Caco-2 (cell line): Measurements from ENCODE around the gene PPP1R8. TPM values are rescaled to one million over a fixed set of nuclear protein-coding genes. Genes with fewer than 3 reads are reported as not detected.

ENCODE experiments used
- BruUV-seq: library from RNA; stranded (reverse); fragments of 400-500 nt; replicated peaks from 2 replicates; lab custom pipeline; 2021; lab: Mats Ljungman, UMichigan
- CTCF ChIA-PET: fragments of 300-600 bp; sonication (Branson Sonifier 250); formaldehyde crosslinking; loops from one replicate; lab custom pipeline; 2022; ENCODE audit warnings: antibody characterized with exemption; lab: Charles Lee
- POLR2A ChIA-PET: fragments of 300-600 bp; sonication (Branson Sonifier 250); formaldehyde crosslinking; loops from one replicate; lab custom pipeline; 2022; ENCODE audit warnings: antibody characterized with exemption; lab: Charles Lee
- DNase-seq, 2 experiments: peaks; one replicate each; pipeline versions ENCODE4 v3.0.0 to v3.0.0-alpha.2; 2020 to 2022
- H3K27me3 ChIP-seq: replicated peaks from 2 replicates; pipeline ENCODE4 v1.6.0; 2011; ENCODE audit warnings: low read length; ENCODE audit not compliant: control insufficient read depth, insufficient read depth
- H3K36me3 ChIP-seq: 2 replicates; pipeline ENCODE4 v1.5.1; 2011; ENCODE audit warnings: low read length; ENCODE audit not compliant: control insufficient read depth, insufficient read depth
- H3K4me1 ChIP-seq: fragments of 250-450 bp; sonication (Bioruptor Pico); 2 replicates; pipeline ENCODE4 v1.5.1; 2020; ENCODE audit warnings: mild to moderate bottlenecking
- H3K4me3 ChIP-seq: 2 replicates; pipeline ENCODE4 v1.5.1; 2011; ENCODE audit warnings: low read depth, mild to moderate bottlenecking, control low read depth, low read length
- H3K9me3 ChIP-seq: fragments of 250-450 bp; sonication (Bioruptor Pico); 2 replicates; pipeline ENCODE4 v1.5.1; 2020; ENCODE audit warnings: mild to moderate bottlenecking, moderate library complexity
- H3K27ac Mint-ChIP-seq: one replicate; pipeline ENCODE4 v1.8.0; 2022; ENCODE audit warnings: mixed read lengths; ENCODE audit not compliant: unreplicated experiment
- H3K27me3 Mint-ChIP-seq: one replicate; pipeline ENCODE4 v1.8.0; 2022; ENCODE audit warnings: mixed read lengths; ENCODE audit not compliant: insufficient read depth, unreplicated experiment
- H3K36me3 Mint-ChIP-seq: one replicate; pipeline ENCODE4 v1.8.0; 2022; ENCODE audit warnings: mild to moderate bottlenecking, mixed read lengths; ENCODE audit not compliant: insufficient read depth, unreplicated experiment
- H3K4me1 Mint-ChIP-seq: one replicate; pipeline ENCODE4 v1.8.0; 2022; ENCODE audit warnings: low read depth, mixed read lengths; ENCODE audit not compliant: unreplicated experiment
- H3K4me3 Mint-ChIP-seq: one replicate; pipeline ENCODE4 v1.8.0; 2022; ENCODE audit warnings: mild to moderate bottlenecking, moderate library complexity, mixed read lengths; ENCODE audit not compliant: unreplicated experiment
- H3K9me3 Mint-ChIP-seq: one replicate; pipeline ENCODE4 v1.8.0; 2022; ENCODE audit warnings: mixed read lengths; ENCODE audit not compliant: unreplicated experiment
- intact Hi-C: fragments of 100-400 bp; cut with micrococcal nuclease; formaldehyde crosslinking; loops from one replicate; pipeline ENCODE4 v1.10.0; 2022; ENCODE audit not compliant: unreplicated experiment
- total RNA-seq: library from RNA; stranded (reverse); gene quantifications from 2 replicates; pipeline ENCODE4 v1.2.3, GENCODE V29; 2022
- TF ChIP-seq, protein P1 (sequence below), 2 experiments: fragments of 200-600 bp in 1 of 2; IDR thresholded peaks; 1 replicate in 1 of 2; 2 replicates in 1 of 2; pipeline versions ENCODE4 v1.5.1 to v1.8.0; 2011 to 2022; ENCODE audit warnings: antibody characterized with exemption in 1 of 2, control low read depth in 1 of 2, inconsistent platforms in 1 of 2, low read depth in 1 of 2, low read length in 1 of 2, mild to moderate bottlenecking in 1 of 2, moderate library complexity in 1 of 2; ENCODE audit not compliant: insufficient read depth in 1 of 2, severe bottlenecking in 1 of 2, unreplicated experiment in 1 of 2

The PPP1R8 gene
- total RNA-seq, 1 experiment from 2014 or later = 37.2 TPM

DNA sequence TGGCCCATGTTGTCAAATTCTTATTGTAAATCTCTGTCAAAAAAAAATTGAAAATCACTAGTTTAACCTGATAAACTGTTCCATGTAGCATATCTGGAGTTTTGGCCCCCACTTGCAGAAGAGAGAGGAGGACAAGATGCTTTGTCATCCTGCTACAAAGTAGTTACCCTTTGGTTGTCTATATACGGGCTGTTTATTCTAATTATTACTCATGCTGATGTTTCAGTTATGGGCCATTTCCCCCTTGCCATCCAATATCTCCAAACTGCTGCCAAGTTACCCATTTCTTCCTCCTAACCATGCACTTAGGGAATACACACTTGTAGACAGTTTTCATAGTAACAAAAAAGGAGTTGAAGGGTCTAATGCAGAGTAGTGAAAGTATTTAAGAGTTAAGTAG lies 35.0 kb upstream of the PPP1R8 start:
- H3K4me3 ChIP-seq = no peak overlapping the region
- POLR2A ChIA-PET = no interaction called here
- DNase-seq = no peak
- CTCF ChIA-PET = no interaction called here
- no peak overlapping the region for H3K27ac Mint-ChIP-seq
- H3K9me3 ChIP-seq = no peaks in the 10 kb centered on the region
- no peaks in the 10 kb centered on the region for H3K27me3 ChIP-seq
- TF ChIP-seq, protein P1, sequence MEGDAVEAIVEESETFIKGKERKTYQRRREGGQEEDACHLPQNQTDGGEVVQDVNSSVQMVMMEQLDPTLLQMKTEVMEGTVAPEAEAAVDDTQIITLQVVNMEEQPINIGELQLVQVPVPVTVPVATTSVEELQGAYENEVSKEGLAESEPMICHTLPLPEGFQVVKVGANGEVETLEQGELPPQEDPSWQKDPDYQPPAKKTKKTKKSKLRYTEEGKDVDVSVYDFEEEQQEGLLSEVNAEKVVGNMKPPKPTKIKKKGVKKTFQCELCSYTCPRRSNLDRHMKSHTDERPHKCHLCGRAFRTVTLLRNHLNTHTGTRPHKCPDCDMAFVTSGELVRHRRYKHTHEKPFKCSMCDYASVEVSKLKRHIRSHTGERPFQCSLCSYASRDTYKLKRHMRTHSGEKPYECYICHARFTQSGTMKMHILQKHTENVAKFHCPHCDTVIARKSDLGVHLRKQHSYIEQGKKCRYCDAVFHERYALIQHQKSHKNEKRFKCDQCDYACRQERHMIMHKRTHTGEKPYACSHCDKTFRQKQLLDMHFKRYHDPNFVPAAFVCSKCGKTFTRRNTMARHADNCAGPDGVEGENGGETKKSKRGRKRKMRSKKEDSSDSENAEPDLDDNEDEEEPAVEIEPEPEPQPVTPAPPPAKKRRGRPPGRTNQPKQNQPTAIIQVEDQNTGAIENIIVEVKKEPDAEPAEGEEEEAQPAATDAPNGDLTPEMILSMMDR (IDR thresholded peaks at IDR 0.05; ENCODE audit: insufficient read depth in 1 of 2, low read depth in 1 of 2, low read length in 1 of 2, severe bottlenecking in 1 of 2, unreplicated experiment in 1 of 2) = no peak
- H3K9me3 Mint-ChIP-seq = no peaks in the 10 kb centered on the region
- H3K27me3 Mint-ChIP-seq = no peaks in the 10 kb centered on the region
- BruUV-seq = no TSS peak
- intact Hi-C loops = no loop called here
- H3K4me1 Mint-ChIP-seq = no peaks in the 10 kb centered on the region
- no peak overlapping the region for H3K4me3 Mint-ChIP-seq
- peaks cover 20% of the 10 kb centered on the region for H3K36me3 Mint-ChIP-seq
- no peaks in the 10 kb centered on the region for H3K4me1 ChIP-seq
- no peaks in the 10 kb centered on the region for H3K36me3 ChIP-seq

DNA sequence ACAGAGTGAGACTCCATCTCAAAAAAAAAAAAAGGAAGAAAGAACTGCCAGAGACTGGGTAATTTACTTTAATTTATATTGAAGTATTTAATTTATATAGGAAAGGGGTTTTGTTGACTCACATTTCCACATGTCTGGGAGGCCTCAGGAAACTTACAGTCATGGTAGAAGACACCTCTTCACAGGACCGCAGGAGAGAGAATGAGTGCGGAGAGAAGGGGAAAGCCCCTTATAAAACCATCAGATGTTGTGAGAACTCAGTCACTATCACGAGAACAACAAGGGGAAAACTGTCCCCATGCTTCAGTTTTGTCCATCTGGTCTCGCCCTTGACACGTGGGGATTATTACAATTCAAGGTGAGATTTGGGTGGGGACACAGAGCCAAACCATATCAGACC lies 25.8 kb upstream of the PPP1R8 start:
- no peak for DNase-seq
- POLR2A ChIA-PET = no interaction called here
- H3K27me3 ChIP-seq = no peaks in the 10 kb centered on the region
- H3K36me3 ChIP-seq = no peaks in the 10 kb centered on the region
- no peaks in the 10 kb centered on the region for H3K4me1 ChIP-seq
- H3K9me3 ChIP-seq = no peaks in the 10 kb centered on the region
- H3K27ac Mint-ChIP-seq = no peak overlapping the region
- H3K36me3 Mint-ChIP-seq = peaks cover 23% of the 10 kb centered on the region
- H3K4me1 Mint-ChIP-seq = no peaks in the 10 kb centered on the region
- no peak overlapping the region for H3K4me3 ChIP-seq
- no TSS peak for BruUV-seq
- intact Hi-C loops = no loop called here
- TF ChIP-seq, protein P1 (IDR thresholded peaks at IDR 0.05; ENCODE audit: insufficient read depth in 1 of 2, low read depth in 1 of 2, low read length in 1 of 2, severe bottlenecking in 1 of 2, unreplicated experiment in 1 of 2) = no peak
- CTCF ChIA-PET = no interaction called here
- no peaks in the 10 kb centered on the region for H3K27me3 Mint-ChIP-seq
- no peak overlapping the region for H3K4me3 Mint-ChIP-seq
- H3K9me3 Mint-ChIP-seq = no peaks in the 10 kb centered on the region

DNA sequence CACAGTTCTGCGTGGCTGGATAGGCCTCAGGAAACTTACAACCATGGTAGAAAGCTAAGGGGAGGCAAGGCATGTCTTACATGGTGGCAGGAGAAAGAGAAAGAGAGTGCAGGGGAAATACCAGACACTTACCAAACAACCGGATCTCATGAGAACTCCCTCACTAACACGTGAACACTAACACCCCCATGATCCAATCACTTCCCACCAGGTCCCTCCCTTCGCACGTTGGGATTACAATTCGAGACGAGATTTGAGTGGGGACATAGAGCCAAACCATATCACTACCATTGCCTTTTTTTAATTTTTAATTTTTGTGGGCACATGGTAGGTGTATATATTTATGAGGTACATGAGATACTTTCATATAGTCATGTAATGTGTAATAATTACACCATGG lies 23.8 kb upstream of the PPP1R8 start:
- intact Hi-C loops = no loop called here
- TF ChIP-seq, protein P1 (IDR thresholded peaks at IDR 0.05; ENCODE audit: insufficient read depth in 1 of 2, low read depth in 1 of 2, low read length in 1 of 2, severe bottlenecking in 1 of 2, unreplicated experiment in 1 of 2) = no peak
- Mint-ChIP-seq H3K27me3 (no peaks in the 10 kb centered on the region), H3K27ac (no peak overlapping the region), H3K9me3 (no peaks in the 10 kb centered on the region), H3K4me1 (no peaks in the 10 kb centered on the region), H3K36me3 (peaks cover 23% of the 10 kb centered on the region), H3K4me3 (no peak overlapping the region)
- H3K36me3 ChIP-seq = no peaks in the 10 kb centered on the region
- BruUV-seq = no TSS peak
- no peaks in the 10 kb centered on the region for H3K4me1 ChIP-seq
- no peaks in the 10 kb centered on the region for H3K27me3 ChIP-seq
- no peak overlapping the region for H3K4me3 ChIP-seq
- DNase-seq = no peak
- ChIA-PET POLR2A (no interaction called here), CTCF (no interaction called here)
- H3K9me3 ChIP-seq = no peaks in the 10 kb centered on the region
